22Rv1 (cell line): ENCODE data around the gene SLC35B2.
A peak's percentile ranks its signal among the peaks of the same experiment; 100 is the strongest.

Experiments used
- H3K27ac ChIP-seq: fragments of 450-650 bp; 2 replicates; pipeline ENCODE4 v1.5.1; 2017
- ZFX ChIP-seq: fragments of 450-650 bp; IDR thresholded peaks from 2 replicates; pipeline ENCODE4 v1.6.1; 2017; ENCODE audit warnings: antibody characterized with exemption, borderline replicate concordance
- TF ChIP-seq, protein P1 (sequence below): fragments of 450-650 bp; IDR thresholded peaks from 2 replicates; pipeline ENCODE4 v1.5.1; 2017; ENCODE audit warnings: mild to moderate bottlenecking

Gene SLC35B2

GRCh38 chr6:44262467-44263353 lies 5.4 kb upstream of the SLC35B2 start:
- no peak overlapping the region for H3K27ac ChIP-seq
- TF ChIP-seq, protein P1, sequence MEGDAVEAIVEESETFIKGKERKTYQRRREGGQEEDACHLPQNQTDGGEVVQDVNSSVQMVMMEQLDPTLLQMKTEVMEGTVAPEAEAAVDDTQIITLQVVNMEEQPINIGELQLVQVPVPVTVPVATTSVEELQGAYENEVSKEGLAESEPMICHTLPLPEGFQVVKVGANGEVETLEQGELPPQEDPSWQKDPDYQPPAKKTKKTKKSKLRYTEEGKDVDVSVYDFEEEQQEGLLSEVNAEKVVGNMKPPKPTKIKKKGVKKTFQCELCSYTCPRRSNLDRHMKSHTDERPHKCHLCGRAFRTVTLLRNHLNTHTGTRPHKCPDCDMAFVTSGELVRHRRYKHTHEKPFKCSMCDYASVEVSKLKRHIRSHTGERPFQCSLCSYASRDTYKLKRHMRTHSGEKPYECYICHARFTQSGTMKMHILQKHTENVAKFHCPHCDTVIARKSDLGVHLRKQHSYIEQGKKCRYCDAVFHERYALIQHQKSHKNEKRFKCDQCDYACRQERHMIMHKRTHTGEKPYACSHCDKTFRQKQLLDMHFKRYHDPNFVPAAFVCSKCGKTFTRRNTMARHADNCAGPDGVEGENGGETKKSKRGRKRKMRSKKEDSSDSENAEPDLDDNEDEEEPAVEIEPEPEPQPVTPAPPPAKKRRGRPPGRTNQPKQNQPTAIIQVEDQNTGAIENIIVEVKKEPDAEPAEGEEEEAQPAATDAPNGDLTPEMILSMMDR: no peak
- no peak for TF ChIP-seq ZFX

DNA sequence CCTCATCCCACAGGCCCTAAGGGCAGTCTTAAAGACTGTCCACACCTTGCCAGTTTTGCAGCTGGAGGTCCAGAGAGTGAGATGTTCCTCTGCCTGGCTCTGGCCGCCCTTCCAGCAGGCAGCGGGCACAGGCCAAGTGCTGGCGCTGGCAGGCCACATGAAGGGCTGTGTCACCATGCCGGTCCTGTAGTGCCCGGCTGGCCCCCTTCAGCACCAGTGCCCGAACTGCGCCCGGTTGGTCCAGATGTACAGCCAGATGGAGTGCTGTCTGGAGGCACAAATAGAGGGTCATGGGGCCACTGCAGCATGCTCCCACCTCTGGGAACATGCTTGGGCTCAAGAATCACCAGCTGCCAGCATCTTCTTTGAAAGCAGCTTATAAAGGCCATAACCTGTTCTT lies 4.3 kb upstream of the SLC35B2 start:
- H3K27ac ChIP-seq: no peak overlapping the region
- TF ChIP-seq ZFX: no peak
- TF ChIP-seq, protein P1: no peak

DNA sequence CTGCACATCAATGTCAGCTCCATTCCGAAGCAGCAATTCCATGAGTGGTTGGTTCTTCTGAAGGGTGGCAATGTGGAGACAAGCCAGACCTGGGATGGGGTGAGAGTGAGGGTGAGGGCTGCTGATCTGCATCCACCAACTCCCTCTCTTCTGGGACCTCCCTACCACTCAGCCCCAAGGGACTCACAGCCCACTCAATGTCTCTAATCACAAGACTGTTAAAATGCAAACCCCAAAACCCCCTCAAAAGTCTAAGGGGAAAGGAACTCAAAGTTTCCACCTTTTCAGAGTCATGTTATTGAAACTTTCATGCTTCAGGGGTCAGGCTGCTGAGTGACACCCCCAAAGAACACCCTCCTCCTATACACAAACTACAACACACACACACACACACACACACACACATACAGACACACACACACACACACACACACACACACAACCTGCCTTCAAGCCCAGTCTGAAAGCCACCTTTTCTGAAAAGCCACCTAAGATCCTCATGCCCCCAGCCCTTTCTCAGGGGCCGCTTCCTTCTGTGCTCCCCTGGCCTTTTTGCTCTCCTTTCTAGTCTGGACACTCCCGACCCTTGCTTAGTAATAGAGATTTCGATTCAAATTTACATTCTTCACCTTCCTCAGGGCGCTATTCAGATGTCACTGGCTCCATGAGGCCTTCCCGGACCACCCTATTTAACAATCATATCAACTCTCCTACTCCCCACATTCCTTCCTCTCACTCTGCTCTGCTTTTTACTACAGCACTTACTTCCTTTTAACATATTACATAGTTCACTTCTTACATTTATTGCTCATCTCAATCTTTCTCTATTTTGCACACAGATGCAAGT lies 3.3 kb upstream of the SLC35B2 start:
- TF ChIP-seq, protein P1: no peak
- TF ChIP-seq ZFX: no peak
- no peak overlapping the region for H3K27ac ChIP-seq

DNA sequence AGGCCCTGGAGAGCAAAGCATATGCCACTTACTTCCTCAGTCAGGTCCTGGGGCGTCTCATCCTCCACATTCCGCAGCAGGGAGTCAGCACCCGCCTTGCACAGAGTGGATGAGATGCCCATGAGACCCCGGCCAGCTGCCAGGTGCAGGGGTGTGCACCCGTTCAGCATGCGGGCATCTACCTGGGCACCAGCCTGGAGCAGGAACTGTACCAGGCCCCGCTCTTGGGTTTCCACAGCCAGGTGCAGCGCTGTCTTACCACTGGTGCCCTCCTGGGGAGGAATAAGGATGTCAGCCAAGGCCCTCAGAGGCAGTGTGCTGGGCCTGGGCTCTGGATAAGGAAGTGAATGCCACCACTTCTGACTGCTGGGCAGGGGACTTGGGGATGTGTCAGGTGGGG lies 2.7 kb upstream of the SLC35B2 start:
- H3K27ac ChIP-seq: no peak overlapping the region
- no peak for TF ChIP-seq ZFX
- TF ChIP-seq, protein P1: no peak

GRCh38 chr6:44258921-44259320 lies 1.6 kb upstream of the SLC35B2 start:
- peak overlapping the region; percentile 91; the same call in 1 of the 2 replicates for H3K27ac ChIP-seq

GRCh38 chr6:44258325-44258863 lies 1.1 kb upstream of the SLC35B2 start:
- TF ChIP-seq ZFX: no peak
- TF ChIP-seq, protein P1: no peak
- H3K27ac ChIP-seq: peak overlapping the region; percentile 91

More at GRCh38 chr6:44258921-44259320, 1.6 kb upstream of the SLC35B2 start:
- TF ChIP-seq, protein P1: no peak
- no peak for TF ChIP-seq ZFX
